Stomach (tissue), 4 donors: ENCODE data around the gene TMEM138.

Experiments
- CTCF ChIP-seq, 7 experiments: fragments of 450-650 bp in 4 of 7; fragments of 200-600 bp in 3 of 7; sonication (generic) in 3 of 7; IDR thresholded peaks; one replicate each; pipeline ENCODE4 v1.5.1; 2016 to 2019; ENCODE audit warnings: antibody characterized with exemption in 7 of 7, control low read depth in 2 of 7, mild to moderate bottlenecking in 1 of 7
- POLR2A ChIP-seq, 4 donors: fragments of 450-650 bp; IDR thresholded peaks; one replicate each; pipeline ENCODE4 v1.6.1; 2016; ENCODE audit warnings: antibody characterized with exemption in 4 of 4, control low read depth in 2 of 4, mild to moderate bottlenecking in 1 of 4, moderate library complexity in 1 of 4
- POLR2AphosphoS5 ChIP-seq, 3 donors: sonication (generic); formaldehyde crosslinking; IDR thresholded peaks; one replicate each; pipeline ENCODE4 v1.6.1; 2016; ENCODE audit warnings: antibody characterized with exemption in 3 of 3

- TF ChIP-seq POLR2AphosphoS5 (IDR thresholded peaks at IDR 0.05) (no peak), POLR2A (IDR thresholded peaks at IDR 0.05) (no peak), CTCF (IDR thresholded peaks at IDR 0.05) (no peak)
These were observed 41.5 kb downstream of the TMEM138 start for GRCh38 chr11:61403658-61404057.
